Uterus (tissue), 2 donors: ENCODE results near the gene FRRS1L.

ENCODE experiments used
- POLR2A ChIP-seq, 2 donors: fragments of 450-650 bp; IDR thresholded peaks; one replicate each; pipeline ENCODE4 v1.6.1; 2016; ENCODE audit warnings: antibody characterized with exemption in 2 of 2, mild to moderate bottlenecking in 1 of 2, moderate library complexity in 1 of 2
- TF ChIP-seq, protein P1 (sequence below), 4 experiments: fragments of 200-600 bp in 2 of 4; fragments of 450-650 bp in 2 of 4; sonication (generic) in 2 of 4; IDR thresholded peaks; one replicate each; pipeline ENCODE4 v1.5.1; 2016 to 2019; ENCODE audit warnings: antibody characterized with exemption in 4 of 4, mild to moderate bottlenecking in 2 of 4, moderate library complexity in 1 of 4

DNA sequence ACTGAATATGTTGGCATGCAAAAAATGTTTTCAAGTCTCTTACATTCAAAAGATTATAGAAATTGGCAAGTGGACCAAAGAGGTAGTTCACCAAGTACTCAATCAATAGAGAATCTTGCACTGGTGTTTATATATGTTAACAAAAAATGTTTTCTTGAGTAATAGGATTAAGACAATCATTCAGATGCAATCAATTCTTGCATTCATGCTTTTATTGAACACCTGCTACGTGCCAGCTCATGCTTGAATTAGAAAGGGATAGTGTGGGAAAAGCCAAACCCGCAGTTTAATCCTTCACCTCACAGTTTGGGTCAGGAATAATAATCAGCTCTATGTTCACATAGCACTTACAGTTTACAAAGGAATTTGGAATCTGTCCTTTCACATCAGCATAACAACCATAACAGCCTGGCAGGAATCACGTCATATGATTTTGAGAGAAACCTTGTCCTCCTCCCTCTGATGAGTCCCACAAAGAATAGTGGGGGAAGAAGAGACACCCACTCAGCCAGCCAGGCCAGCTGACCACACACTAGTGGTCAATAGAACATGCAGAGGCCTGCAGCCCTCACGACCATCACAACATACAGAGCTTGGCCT lies 36.8 kb upstream of the FRRS1L start:
- TF ChIP-seq, protein P1, sequence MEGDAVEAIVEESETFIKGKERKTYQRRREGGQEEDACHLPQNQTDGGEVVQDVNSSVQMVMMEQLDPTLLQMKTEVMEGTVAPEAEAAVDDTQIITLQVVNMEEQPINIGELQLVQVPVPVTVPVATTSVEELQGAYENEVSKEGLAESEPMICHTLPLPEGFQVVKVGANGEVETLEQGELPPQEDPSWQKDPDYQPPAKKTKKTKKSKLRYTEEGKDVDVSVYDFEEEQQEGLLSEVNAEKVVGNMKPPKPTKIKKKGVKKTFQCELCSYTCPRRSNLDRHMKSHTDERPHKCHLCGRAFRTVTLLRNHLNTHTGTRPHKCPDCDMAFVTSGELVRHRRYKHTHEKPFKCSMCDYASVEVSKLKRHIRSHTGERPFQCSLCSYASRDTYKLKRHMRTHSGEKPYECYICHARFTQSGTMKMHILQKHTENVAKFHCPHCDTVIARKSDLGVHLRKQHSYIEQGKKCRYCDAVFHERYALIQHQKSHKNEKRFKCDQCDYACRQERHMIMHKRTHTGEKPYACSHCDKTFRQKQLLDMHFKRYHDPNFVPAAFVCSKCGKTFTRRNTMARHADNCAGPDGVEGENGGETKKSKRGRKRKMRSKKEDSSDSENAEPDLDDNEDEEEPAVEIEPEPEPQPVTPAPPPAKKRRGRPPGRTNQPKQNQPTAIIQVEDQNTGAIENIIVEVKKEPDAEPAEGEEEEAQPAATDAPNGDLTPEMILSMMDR (IDR thresholded peaks at IDR 0.05) = no peak
- no peak for TF ChIP-seq POLR2A (IDR thresholded peaks at IDR 0.05)
